HG03432 (cell line): ENCODE data around the gene ITPR1.

Source experiments
- ATAC-seq: cut with Tn5 transposase; IDR thresholded peaks from one replicate; pipeline ENCODE4 v1.9.1; 2021; ENCODE audit warnings: mild to moderate bottlenecking, moderate library complexity; ENCODE audit not compliant: unreplicated experiment

The ITPR1 gene

GRCh38 chr3:4674216-4674615 lies 181.1 kb downstream of the ITPR1 start:
- no peak for ATAC-seq

- ATAC-seq: no peak
Observed at GRCh38 chr3:4675704-4676103, 182.6 kb downstream of the ITPR1 start.

GRCh38 chr3:4678320-4678719 lies 185.2 kb downstream of the ITPR1 start:
- ATAC-seq: no peak

- ATAC-seq: no peak
Observed at GRCh38 chr3:4680227-4680691, 187.1 kb downstream of the ITPR1 start.

DNA sequence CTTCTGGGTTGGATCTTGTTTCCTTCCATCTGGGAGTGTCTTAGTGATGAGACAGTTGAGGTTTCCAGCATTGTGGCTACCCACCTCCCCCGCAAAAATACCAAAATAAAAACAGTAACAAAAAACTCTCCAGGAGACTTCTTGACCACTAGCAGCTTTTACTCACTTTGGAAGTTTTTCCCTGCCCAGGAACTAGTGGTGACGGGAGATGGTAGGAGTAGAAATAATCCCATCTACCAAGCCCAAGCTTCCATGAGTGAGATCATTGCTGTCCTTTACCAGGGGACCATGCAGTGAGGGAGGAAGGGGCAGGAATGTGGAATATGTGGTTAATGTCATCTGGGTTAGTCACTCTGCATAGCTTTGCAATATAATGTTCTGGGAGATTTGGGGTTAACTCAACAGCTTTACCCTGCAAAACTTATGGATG lies 187.7 kb downstream of the ITPR1 start:
- no peak for ATAC-seq

GRCh38 chr3:4681301-4681700 lies 188.2 kb downstream of the ITPR1 start:
- ATAC-seq: no peak

DNA sequence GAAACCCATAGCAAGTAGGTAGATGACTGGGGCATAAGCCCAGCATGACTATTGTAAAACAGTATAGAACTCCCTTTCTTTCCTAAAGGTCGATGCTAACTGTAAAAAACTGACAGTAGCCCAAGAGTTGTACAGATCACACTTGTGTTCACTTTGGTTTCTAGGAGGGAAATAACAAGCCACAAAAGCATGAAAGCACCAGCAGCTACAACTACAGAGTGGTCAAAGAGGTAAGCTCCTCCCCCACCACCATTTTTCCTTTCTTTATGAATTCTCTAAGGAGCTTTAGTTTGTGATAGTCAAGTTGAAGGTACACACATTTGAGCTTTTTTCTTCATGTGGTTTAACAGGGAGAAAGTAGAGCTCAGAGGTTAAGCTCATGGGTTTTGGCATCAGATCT lies 191.0 kb downstream of the ITPR1 start:
- no peak for ATAC-seq

DNA sequence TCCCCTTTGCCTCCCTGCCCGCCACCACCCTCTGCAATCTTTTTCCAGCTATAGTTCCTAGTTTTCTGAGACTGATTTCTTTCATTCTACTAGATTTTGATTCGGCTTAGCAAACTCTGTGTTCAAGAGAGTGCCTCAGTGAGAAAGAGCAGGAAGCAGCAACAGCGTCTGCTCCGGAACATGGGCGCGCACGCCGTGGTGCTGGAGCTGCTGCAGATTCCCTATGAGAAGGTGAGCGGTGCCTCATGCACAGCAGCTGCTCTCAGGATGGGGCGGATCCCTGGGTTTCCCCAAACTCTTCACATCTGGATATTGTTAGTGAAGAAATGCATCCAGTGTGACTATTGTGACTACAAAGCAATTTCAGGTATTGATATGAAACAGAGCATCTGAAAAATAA lies 191.8 kb downstream of the ITPR1 start:
- ATAC-seq: no peak

DNA sequence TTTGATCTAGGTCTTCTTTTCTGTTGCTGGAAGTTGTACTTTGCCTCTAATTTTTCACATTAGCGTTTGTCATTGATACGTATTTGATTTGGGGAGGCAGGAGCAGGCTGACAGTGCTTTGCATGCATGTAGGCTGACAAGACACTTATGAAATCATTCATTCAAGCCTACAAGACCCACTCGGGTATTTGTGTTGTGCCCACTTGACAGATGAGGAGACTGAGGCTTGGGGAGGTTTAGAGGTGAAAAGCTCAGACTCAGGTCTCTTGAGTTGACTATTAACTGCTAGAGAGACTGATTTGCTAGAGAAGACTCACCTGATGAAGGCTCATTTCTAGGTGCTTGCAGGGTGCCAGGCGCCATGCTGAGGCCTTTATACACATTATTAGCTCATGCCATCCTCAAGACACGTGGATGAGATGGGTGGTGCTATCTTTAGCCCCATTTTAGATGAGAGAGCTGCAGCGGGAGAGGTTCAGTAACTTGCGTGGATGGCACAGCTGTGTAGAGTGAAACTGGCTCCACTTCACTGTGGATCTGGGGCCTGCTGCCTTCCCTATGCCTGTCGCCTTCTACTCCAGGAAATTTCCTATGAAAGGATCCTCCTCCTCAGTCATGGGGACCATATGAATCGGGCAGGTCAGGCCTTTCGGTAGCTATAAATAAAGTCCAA lies 192.7 kb downstream of the ITPR1 start:
- ATAC-seq: no peak

GRCh38 chr3:4686619-4687018 lies 193.5 kb downstream of the ITPR1 start:
- ATAC-seq: no peak

- ATAC-seq: no peak
Observed at GRCh38 chr3:4687167-4687566, 194.0 kb downstream of the ITPR1 start.

DNA sequence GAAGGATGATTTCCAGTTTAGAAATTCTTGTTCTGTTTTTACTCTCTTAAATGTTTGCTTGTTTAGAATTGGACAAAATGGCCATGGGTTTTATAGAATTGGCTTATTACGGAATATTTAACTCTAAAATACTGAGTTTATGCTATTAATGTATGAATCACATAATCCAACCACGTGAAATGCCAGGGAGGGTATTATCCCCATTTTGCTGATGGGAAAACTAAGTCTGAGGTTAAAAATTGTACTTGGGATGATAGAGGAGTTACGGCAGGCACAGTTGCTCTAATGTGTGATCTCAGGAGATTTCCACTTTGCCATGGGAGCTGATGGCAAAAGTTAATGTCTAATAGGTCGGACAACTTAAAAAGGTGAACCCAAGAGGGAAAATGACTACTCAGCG lies 194.4 kb downstream of the ITPR1 start:
- ATAC-seq: no peak

GRCh38 chr3:4688411-4688810 lies 195.3 kb downstream of the ITPR1 start:
- no peak for ATAC-seq

GRCh38 chr3:4689021-4689420 lies 195.9 kb downstream of the ITPR1 start:
- no peak for ATAC-seq

GRCh38 chr3:4690277-4690676 lies 197.1 kb downstream of the ITPR1 start:
- no peak for ATAC-seq

DNA sequence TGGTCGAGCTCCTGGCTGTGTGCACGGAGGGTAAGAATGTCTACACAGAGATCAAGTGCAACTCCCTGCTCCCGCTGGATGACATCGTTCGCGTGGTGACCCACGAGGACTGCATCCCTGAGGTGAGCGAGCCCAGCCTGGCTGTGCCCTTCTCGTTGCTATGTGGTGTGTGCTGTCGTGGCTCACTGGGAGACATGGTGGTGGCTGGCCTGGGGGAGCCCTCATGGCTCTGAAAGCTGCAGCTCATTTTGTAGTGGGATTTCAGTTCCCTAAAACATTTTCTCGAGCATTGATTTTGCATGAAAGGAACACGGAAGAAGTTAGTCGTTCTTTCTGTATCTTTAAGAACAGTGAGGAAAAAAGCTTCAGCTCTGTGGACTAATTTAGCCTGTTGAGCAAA lies 200.5 kb downstream of the ITPR1 start:
- peak; percentile 94 for ATAC-seq

DNA sequence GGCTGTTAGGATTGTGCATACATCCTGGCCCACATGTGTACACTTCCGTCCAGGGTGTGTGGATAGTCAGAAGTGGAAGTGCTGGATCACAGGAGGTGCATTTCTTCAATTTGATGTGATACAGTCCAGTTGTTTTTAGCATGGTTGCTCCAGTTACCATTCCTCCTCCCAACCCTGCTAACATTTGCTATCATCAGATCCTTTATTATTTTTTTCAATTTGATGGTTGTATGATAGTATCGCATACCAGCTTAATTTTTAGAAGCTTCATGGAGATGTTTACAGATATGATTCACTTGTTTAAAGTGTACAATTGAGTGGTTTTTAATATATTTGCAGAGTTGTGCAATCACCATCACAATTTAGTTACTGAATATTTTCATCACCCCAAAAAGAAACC lies 202.7 kb downstream of the ITPR1 start:
- ATAC-seq: no peak

DNA sequence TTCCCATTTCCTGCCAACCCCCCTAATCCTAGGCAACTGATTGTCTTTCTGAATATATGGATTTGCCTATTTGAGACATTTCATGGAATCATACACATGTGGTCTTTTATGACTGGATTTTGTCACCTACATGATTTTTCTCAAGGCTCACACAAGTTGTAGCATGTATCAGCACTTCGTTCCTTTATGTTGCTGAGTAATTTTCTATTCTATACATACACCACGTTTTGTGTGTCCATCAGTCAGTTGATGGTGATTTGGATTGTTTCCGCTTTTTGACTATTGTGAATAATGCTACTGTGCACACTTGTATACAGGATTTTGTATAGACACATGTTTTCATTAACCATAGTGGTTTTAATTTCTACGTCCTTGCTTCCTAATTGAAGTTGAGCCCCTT lies 203.1 kb downstream of the ITPR1 start:
- ATAC-seq: no peak

GRCh38 chr3:4698125-4698821 lies 205.1 kb downstream of the ITPR1 start:
- ATAC-seq: no peak

GRCh38 chr3:4703054-4703480 lies 209.9 kb downstream of the ITPR1 start:
- no peak for ATAC-seq

DNA sequence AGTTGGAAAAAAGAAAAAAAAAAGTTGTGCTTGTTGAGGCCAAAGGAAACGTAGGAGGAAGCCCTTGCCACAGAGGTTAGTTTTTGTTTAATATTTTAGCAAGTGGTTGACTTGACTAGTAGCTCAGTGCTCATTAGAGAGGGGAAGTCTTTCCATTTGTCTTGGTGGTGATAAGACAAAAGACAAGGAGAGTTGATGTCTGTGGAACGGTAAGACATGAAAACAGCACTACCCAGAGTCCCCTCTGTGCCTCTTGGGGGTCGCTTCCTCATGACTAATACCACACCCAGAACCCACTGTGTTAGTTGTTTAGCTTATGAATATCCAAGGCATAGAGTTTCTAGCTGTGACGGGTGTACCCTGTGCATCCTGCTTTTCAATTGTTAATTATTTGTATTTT lies 211.4 kb downstream of the ITPR1 start:
- no peak for ATAC-seq

GRCh38 chr3:4707324-4707723 lies 214.2 kb downstream of the ITPR1 start:
- ATAC-seq: no peak

DNA sequence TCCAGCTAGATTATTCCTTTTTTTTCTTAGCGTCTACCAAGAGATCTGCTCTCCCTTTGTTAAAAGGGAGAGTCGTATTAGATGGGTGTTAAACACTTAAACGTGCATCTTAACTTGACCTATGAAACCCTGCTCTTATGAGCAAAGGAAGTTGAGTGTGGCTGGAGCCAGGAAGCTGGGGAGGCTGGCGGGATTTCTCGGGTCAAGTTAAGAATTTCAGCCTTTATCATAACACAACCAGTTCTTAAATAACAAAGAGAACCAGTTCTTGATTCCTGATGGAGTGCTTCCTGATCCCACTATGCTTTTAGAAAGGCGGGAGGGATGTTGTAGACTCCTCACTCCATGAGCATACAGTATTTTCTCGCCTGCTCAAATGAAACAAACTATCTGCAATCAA lies 215.1 kb downstream of the ITPR1 start:
- no peak for ATAC-seq
